Posterior cingulate gyrus (tissue), 11 donors: ENCODE measurements around the gene TM9SF4.

Experiments
- DNase-seq, 10 donors: peaks; one replicate each; pipeline versions ENCODE4 v3.0.0 to v3.0.0-alpha.2; 2020 to 2021; ENCODE audit warnings: mixed read lengths in 3 of 10
- intact Hi-C: fragments of 100-400 bp; cut with DNase I; formaldehyde crosslinking; loops from one replicate; pipeline ENCODE4 v1.15.1; 2023

TM9SF4 gene

DNA sequence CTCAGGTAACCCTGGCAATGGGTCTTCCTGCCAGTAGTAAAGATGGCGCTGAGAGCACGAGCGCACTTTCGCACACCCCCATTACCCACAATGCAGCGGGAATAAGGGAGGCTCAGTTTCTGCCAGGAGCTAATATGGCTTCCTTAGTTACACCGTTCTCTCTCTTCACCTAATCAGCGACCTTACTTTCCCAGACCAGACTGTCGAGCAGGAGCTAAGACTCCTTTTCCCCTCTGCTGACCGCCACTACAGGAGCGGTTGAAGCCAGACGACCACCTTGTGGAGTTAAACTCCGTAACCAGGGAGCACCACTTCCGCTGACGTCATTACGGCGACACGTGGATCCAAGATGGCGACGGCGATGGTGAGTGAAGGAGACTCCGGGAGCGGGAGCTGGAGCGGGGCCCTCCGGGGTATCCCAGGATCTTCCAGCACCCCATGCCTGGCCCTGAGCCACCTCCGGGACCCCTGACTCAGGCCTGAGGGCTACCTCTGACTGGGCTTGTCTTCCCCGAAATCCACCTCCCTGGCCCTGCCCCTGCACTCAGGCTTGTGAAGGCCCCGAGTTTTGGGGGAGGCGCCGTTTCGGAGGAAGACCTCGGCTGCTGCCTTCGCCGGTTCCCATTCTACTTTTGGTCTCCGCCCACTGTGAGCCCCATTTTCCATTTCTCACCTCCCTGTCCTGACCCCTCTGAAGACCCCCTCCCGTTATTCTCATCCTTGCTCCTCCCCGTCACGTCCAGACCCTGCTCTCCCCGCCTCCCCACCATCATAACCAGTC, at the start of gene TM9SF4:
Gene TM9SF4, plus strand, starts transcription at position 323 of the 781 bp plus-strand sequence. Its CDS starts 27 bp downstream, at position 350.
- DNase-seq: peak; percentile 84 to 98 (median 94)
- intact Hi-C loops: loop anchor here (1.0 to 10.0 kb wide), 2 partner anchors 98 to 155 kb away; partner anchors contain the start of genes PDRG1, PLAGL2 and POFUT1

DNA sequence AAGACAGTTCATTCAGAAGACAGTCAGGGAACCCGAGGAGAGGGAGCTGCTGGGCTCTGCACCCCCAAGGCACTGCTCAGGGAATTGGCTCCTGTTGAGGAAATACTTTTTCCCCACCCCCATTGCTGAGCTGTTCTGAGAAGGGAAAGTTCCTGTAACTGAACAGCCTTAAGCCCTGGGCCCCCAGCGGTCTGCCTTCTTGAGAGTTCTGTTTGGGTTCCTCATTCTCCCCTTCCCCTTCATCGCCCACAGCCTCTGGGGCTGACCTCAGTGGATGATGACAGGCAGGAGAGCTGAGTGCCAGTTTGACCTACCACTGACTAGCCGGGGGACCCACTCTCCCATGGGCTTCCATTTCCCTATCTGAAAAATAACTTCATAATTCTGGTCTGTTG, 46.7 kb upstream of the TM9SF4 start:
- DNase-seq: peak in 3 of 10 donors; percentile 23 to 40 (median 33)
- intact Hi-C loops: no loop called here

DNA sequence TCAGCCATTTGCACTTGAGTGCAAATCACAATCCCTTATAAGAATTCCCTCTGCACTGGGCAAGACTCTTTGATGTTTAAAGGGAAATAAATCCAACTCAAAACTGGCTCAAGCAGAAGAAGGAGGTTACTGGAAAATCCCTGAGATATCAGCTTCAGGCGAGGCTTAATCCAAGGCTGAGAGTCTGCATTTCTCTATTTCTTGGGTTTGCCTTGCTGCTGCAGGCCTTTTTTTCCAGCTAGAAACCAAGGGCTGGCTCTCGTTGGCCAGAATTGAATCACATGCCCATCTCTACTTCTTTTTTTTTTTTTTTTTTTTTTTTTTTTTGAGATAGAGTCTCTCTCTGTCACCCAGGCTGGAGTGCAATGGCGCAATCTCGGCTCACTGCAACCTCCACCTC, 45.8 kb upstream of the TM9SF4 start:
- no peak for DNase-seq
- intact Hi-C loops: no loop called here

DNA sequence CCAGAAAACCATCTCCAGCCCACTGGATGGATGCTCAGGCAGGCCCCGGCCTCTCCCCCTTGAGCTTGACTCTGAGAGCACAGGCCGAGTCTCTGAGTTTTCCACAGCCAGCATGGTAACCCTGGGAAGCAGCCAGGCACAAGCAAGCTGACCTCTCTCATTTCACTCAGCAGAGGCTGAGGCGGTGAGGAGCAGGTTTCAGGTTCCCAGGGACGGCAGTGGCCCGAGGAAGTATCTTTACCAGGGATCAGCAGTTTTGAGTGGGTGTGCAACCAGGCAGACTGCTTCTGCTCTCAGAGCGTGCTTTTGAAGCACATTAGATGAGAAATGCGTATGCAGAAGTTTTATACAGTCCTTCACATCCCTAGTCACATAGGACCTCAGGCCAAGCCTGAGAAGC, 44.8 kb upstream of the TM9SF4 start:
- intact Hi-C loops: no loop called here
- no peak for DNase-seq

- DNase-seq: no peak
- intact Hi-C loops: no loop called here
Observed at GRCh38 chr20:32067234-32067821, 42.2 kb upstream of the TM9SF4 start.

- no peak for DNase-seq
- intact Hi-C loops: no loop called here
Observed at GRCh38 chr20:32068174-32068573, 41.3 kb upstream of the TM9SF4 start.

DNA sequence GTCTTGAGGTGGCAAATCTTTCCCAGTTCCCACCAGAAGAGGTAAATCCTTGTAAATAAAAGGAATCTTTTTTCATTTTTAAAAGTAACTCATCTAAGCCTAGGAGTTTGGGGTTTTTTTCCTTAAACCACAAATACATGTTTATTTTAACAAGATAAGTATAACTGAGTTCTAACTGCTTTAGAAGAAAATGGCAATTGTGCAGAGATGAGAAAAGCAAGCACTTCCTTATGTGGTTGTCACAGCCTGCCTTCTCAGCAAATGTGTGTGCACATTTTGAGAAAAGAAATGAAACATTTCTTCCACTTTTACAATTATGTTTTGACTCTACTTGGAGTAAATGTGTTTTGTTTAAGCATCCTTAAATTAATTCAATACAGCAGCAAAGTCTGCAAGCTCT, 39.8 kb upstream of the TM9SF4 start:
- DNase-seq: no peak

DNA sequence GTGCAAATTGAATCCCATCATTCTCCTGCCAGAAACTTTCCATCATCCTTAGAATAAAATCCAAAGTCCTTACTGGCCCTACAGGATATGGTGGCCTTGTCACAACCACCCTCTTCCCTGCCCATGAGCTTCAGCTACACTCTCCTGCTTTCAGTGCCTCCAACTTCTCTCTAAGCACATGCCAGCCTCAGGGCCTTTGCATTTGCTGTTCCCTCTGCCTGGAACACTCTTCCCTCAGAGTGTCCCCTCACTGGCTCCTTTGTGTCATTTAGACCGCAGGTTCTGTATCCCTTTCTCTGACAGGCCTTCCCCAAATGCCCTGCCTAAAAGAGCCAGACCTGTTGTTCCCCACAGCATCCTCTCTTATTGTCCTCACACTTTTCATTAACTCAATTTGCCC, 39.2 kb upstream of the TM9SF4 start:
- intact Hi-C loops: no loop called here
- DNase-seq: peak in 1 of 10 donors; percentile 0

More for the DNA sequence above, 39.8 kb upstream of the TM9SF4 start:
- intact Hi-C loops: no loop called here

DNA sequence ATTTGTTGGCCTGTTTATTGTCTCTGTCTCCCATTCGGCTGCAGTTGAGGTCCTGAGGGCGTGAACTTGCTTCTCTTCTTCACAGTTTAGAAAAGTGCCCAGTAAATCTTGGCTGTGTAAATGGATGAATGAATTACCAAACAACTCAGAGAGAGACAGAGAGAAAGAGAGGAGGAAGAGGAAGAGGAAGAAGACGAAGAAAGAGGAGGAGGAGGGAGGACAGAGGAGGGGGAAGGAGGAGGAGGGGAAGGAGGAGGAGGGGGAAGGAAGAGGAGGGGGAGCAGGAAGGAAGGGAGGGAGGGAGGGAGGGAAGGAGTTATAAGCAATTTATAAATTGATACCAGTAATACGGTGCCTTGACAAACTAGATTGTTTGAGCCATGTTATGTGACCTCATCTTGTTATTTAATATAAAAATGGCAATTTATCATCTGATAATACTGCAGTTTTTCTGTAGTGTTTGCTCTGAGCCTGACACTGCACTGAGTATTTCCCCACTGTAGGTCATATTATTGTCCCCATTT, 38.8 kb upstream of the TM9SF4 start:
- DNase-seq: no peak
- intact Hi-C loops: no loop called here

- peak in 1 of 10 donors; percentile 61 for DNase-seq
- intact Hi-C loops: no loop called here
Observed at GRCh38 chr20:32071395-32072167, 37.9 kb upstream of the TM9SF4 start.

DNA sequence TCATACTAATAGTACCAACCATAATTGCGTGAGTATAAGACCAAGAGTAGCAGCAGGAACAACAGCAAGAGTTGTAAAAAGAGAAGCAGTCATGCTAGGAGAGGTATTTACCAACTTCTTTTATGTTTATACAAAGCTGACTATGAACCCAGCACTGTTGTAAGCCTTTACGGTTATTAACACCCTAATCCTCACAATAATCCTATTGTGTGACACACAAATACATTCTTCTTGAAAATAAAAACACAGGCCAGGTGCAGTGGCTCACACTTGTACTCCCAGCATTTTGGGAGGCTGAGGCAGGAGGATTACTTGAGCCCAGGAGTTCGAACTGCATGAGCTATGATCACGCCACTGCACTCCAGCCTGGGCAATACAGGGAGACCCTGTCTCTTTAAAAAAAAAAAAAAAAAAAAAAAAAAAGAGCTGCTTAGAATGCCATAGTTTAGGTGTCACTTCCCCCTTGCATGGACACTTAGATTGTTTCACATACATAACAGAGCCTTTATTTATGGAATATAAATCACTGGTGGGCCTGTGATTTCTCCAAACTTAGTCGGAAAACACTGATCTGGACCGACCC, 37.3 kb upstream of the TM9SF4 start:
- intact Hi-C loops: no loop called here
- DNase-seq: peak in 1 of 10 donors; percentile 27

DNA sequence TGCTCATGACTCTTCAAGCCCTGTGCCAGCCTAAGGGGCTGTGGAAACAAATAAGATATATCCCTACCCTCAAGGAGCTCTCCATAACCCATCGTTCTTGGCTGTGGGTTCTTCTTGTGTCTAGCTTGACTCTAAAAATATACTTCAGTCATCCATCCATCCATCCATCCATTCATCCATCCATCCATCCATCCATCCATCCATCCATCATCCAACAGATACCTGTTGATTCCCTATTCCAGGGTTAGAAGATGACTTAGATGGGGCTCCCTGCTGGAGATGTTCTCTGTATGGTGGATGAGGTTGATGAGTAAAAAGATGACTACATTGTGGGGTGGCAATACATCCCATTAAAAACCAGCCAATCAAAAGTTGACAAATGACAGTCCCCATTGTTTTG, 34.0 kb upstream of the TM9SF4 start:
- no peak for DNase-seq
- intact Hi-C loops: no loop called here

GRCh38 chr20:32077190-32077589, 32.3 kb upstream of the TM9SF4 start:
- no peak for DNase-seq
- intact Hi-C loops: no loop called here

- intact Hi-C loops: no loop called here
- DNase-seq: no peak
Observed at GRCh38 chr20:32078322-32078721, 31.2 kb upstream of the TM9SF4 start.

DNA sequence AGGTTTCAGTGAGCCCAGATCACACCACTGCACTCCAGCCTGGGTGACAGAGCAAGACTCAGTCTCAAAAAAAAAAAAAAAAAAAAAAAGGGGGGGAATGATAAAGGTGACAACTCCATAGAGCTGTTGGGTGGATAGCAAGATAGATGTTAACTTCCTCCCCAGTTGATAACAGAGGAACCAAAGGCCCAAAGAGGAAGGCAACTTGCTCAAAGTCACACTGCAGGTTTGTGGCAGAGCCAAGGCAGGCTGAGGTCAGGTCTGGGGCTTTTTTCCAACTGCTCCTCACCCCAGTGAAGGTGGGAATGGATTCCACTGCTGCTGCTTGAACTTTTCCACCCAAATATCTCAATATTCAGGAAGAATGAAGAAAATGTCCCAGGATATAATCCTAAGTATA, 30.7 kb upstream of the TM9SF4 start:
- intact Hi-C loops: no loop called here
- DNase-seq: no peak

DNA sequence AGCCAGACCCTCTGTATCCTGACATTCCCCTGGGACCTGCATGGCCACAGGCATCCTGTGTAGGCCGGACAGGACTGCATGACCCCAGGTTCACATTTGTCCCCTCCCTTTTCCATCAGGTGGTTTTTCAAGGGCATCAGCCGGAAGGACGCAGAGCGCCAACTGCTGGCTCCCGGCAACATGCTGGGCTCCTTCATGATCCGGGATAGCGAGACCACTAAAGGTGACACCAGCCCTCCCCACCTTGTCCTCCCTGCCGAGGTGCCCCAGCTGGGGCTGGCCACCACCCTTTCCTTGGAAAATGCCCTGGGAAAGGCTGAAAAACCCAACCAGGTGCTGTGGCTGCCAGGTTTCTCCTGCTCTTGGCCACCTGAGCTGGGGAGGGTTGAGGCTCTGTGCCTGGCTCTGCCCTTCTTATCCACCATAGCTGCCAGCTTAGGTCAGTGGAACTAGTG, 29.8 kb upstream of the TM9SF4 start:
- no peak for DNase-seq
- intact Hi-C loops: no loop called here

- intact Hi-C loops: no loop called here
- DNase-seq: no peak
Observed at GRCh38 chr20:32080783-32081182, 28.7 kb upstream of the TM9SF4 start.

DNA sequence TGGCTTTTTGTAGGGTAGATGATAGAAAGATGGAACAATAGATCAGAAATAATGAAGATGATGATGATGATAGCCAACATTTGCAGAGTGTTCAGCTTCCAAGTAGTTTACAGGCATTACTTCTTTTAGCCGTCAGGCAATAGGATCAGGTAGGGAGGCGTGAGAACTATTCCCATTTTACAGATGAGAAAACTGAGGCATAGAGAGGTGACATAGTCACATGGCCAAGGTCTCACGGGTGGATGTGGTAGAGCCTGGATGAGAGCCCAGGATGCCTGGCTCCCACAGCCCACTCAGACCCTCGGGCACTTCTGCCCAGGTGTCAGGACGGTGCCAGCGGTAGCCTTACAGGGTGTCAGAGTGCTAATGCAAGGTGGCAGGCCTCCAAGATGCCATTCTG, 26.0 kb upstream of the TM9SF4 start:
- intact Hi-C loops: no loop called here

GRCh38 chr20:32087070-32087469, 22.4 kb upstream of the TM9SF4 start:
- intact Hi-C loops: no loop called here
- DNase-seq: no peak

More for the DNA sequence above, 26.0 kb upstream of the TM9SF4 start:
- no peak for DNase-seq

DNA sequence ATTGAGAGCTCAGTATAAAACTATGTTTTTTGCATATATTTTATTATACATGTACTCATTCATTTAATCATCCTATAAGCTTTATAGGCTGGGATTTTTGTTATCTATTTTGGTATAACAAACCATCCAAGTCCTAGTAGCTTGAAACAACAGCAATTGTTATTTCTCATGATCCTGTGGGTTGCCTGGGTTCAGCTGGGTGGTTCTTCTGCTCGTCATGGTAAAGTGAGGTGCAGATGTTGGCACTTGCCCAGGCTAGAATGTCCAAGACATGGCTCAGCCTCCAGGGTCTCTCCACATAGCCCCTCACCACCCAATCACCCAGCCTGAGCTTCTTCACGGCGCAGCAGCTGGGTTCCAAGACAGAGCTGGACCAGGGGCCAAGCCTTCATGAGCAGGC, 20.8 kb upstream of the TM9SF4 start:
- intact Hi-C loops: no loop called here
- DNase-seq: no peak
